HG03565 (cell line): ENCODE measurements around the gene NANOG.
A peak's percentile ranks its signal among the peaks of the same experiment; 100 is the strongest.
"Not testable (repeated sequence)": the region's sequence is repeated elsewhere in the genome, so short reads cannot be mapped to it uniquely, and the experiment has no call there.

ENCODE experiments used
- ATAC-seq: cut with Tn5 transposase; IDR thresholded peaks from one replicate; pipeline ENCODE4 v1.9.1; 2021; ENCODE audit warnings: mild to moderate bottlenecking, moderate library complexity; ENCODE audit not compliant: unreplicated experiment

Gene NANOG

GRCh38 chr12:7798750-7799308 lies 9.6 kb downstream of the NANOG start:
- ATAC-seq: not testable (repeated sequence)

- ATAC-seq: no peak
Observed at GRCh38 chr12:7801460-7801859, 12.3 kb downstream of the NANOG start.

GRCh38 chr12:7806319-7806718 lies 17.1 kb downstream of the NANOG start:
- ATAC-seq: not testable (repeated sequence)

GRCh38 chr12:7806863-7807487 lies 17.8 kb downstream of the NANOG start:
- ATAC-seq: no peak

DNA sequence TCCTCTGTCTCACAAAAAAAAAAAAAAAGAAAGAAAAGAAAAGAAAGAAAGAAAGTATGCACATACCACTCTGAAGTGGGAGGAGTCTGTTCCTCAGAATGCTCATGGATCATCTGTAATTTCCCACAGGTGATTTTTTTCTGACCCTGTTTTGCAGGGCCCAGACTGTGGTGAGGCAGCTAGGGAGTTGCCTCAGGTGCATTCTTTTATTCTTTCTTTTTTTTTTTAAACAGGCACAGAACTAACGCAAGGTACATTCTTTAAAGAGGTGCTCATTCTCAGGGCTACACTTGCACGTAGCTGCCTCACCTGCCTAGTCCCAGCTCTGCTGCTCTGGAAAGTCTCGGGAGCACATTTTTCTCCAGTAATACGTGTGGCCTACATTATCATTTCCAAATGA lies 36.6 kb downstream of the NANOG start:
- not testable (repeated sequence) for ATAC-seq

- ATAC-seq: not testable (repeated sequence)
Observed at GRCh38 chr12:7829737-7830136, 40.5 kb downstream of the NANOG start.

DNA sequence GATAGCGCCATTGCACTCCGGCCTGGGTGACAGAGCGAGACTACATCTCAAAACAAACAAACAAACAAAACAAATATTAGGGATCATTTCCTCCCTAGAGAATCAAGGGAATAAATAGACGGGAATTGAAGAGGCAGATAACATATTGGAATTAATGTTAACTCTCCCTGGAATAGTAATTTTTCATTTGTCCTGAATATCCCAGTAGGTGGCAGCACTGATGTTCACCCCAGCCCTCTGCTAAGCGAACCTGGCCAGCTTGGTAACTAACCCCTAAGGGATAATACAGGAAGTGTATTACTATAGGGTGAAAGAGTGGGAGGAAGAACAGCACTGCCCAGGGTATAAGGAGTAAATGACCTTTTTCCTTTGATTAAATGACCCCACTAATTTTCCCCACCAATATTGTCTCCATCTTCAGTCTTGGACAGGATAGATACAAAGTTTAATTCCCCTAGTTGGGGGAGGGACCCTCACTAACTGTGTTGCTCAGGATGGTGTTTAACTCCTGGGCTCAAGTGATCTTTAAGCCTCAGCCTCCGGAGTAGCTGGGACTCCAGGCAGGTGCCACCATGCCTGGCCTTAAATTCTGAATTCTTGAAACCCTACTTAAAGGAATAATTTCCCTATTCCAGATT lies 43.0 kb downstream of the NANOG start:
- ATAC-seq: peak; percentile 67

DNA sequence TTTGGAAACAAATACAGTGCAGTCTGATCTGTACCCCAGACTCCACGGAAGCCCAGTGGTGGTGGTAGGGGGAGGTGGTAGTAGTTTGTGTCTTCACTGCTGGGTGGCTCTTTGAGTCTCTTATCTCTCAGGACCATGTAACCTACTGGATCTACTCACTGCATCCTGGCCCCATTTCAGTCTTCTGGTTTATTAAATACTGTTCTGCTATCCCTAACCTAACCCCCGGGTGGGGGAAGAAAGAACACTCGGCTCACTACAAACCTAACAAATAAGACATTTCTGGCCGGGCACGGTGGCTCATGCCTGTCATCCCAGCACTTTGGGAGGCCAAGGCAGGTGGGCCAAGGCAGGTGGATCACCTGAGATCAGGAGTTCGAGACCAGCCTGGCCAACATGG lies 44.0 kb downstream of the NANOG start:
- ATAC-seq: not testable (repeated sequence)

GRCh38 chr12:7833831-7834230 lies 44.6 kb downstream of the NANOG start:
- ATAC-seq: no peak

DNA sequence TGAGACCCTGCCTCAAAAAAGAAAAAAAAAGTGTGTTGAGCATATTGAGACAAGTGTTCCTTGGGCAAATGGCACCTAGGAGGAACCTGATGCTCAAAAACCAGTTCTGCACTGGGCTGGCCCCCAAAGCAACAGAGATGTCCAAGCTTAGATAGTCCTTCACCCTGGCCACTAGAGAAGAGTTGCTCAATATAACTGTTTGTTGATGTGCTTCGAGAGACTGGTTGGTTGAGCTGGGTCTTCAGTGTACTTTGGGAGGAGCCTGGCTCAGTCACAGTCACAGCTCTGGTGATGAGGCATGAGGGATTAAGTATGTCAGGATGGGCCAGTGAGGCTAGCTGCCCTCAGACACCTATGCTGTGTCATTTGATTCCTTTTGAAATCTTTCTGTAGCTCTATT lies 45.5 kb downstream of the NANOG start:
- ATAC-seq: no peak

GRCh38 chr12:7835116-7835515 lies 45.9 kb downstream of the NANOG start:
- ATAC-seq: no peak

DNA sequence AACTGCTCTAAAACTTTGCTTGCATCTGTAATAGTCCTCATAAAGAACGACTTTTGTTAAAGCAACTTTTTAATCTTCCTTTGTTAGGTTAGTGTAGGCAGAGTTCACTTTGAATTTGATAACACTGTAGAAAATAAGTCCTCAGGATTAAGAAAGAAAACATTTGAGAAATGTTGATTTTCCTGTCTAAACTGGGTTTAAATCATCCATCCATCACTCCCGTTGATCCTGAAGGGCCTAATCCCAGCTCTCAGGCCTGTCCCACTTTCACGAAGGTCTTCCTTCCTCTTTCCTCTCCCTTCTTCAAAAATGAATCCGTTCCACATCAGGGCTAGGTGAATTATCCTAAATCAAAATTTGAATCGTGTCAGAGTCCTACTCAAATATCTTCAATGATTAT lies 46.6 kb downstream of the NANOG start:
- ATAC-seq: no peak

GRCh38 chr12:7837366-7837765 lies 48.2 kb downstream of the NANOG start:
- ATAC-seq: no peak

GRCh38 chr12:7839226-7839625 lies 50.0 kb downstream of the NANOG start:
- not testable (repeated sequence) for ATAC-seq

DNA sequence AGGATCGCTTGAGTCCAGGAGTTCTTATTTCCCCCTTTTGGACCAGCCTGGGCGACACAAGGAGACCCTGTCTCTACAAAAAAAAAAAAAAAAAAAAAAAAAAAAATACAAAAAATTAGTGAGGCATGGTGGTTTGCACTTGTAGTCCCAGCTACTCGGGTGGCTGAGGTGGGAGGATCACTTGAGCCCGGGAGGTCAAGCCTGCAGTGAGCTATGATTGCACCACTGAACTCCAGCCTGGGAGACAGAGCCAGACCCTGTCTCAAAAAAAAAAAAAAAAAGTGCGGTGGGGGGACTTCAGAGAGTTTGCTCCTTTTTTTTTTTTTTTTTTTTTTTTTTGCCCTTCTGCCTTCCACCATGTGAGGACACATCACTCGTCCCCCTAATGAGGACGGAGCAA lies 50.6 kb downstream of the NANOG start:
- ATAC-seq: not testable (repeated sequence)

GRCh38 chr12:7842444-7842843 lies 53.2 kb downstream of the NANOG start:
- ATAC-seq: not testable (repeated sequence)

- ATAC-seq: not testable (repeated sequence)
Observed at GRCh38 chr12:7843149-7843548, 53.9 kb downstream of the NANOG start.

- not testable (repeated sequence) for ATAC-seq
Observed at GRCh38 chr12:7843583-7843982, 54.4 kb downstream of the NANOG start.

DNA sequence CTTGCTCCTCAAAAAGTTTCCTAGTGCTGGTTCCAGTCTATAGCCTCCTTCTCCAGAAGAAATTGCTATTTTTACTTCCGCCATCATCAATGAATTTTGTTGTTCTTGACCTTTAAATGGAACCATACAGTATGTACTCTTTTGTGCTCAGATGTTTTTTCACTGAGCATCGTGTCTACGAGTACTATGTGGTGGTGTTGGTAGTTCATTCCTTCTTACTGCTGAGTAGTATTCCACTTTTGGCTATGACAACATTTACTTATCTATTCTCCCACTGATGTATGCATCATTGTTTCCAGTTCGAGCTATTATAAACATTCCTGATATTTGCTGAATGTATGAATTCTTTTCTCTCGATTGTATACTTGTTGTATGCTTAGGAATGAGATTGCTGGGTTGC lies 54.9 kb downstream of the NANOG start:
- no peak for ATAC-seq

- not testable (repeated sequence) for ATAC-seq
Observed at GRCh38 chr12:7847226-7848097, 58.3 kb downstream of the NANOG start.

DNA sequence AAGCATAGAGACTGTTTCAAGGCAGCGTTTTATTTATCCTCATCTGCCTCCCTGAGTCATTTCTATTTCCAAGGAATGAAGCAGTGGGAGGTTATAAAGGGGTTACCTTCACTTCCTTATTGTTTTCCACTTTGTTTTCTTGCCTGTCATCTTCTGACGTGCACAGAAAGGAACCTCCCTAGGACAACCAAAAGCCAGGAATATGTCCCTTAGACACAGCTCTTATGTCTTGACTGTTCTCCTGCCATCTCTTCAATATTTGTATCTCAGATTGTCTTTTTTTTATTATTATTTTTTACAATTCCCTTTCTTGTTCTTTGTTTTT lies 58.9 kb downstream of the NANOG start:
- not testable (repeated sequence) for ATAC-seq
